ENCODE results near the gene RALGPS1. TPM values are rescaled to one million over a fixed set of nuclear protein-coding genes. Genes with fewer than 3 reads are reported as not detected.

The RALGPS1 gene
- total and polyA plus RNA-seq, 2 of the 13 experiments (the other 11 are each of a cell fraction or from before 2014, with no cell fraction given): 3.7 to 6.5 TPM

DNA sequence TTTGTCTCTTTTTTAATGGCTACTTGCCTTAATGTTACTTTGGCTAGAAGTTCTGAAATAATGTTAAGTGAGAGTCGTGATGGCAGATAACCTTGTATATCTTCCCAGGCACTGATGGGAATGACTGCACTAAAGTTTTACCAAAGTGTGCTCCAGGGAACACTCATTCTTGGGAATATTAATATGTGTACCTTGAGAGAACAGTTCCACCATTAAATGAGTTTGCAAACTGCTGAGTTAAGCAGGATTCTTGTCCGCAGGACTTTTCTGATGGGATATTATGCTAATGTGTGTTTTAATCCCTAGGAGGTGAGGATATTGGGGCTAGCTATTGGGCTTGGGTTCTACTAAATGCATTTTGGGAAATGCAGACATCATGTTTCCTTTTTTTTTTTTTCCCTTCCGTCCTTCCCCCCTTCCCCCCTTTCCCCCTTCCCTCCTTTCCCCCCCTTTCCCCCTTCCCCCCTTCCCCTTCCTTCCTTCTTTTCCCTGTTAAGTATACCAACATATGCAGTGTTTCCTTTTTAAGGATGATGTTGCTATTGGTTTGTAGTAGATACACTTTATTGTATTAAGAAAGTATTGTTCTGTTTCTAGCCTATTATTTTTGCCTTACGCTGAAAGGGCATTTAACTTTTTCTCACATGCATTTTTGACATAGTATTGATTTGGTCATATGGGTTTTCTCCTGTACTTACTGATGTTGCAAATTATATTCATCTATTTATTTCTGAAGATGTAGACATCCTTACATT, 38.6 kb upstream of the RALGPS1 start (continued):
- TF ChIP-seq, protein P1, sequence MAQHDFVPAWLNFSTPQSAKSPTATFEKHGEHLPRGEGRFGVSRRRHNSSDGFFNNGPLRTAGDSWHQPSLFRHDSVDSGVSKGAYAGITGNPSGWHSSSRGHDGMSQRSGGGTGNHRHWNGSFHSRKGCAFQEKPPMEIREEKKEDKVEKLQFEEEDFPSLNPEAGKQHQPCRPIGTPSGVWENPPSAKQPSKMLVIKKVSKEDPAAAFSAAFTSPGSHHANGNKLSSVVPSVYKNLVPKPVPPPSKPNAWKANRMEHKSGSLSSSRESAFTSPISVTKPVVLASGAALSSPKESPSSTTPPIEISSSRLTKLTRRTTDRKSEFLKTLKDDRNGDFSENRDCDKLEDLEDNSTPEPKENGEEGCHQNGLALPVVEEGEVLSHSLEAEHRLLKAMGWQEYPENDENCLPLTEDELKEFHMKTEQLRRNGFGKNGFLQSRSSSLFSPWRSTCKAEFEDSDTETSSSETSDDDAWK (CRISPR knock-in tag; IDR thresholded peaks at IDR 0.05): no peak
- TF ChIP-seq HNRNPK (IDR thresholded peaks at IDR 0.05; ENCODE audit: low read depth, low read length, poor library complexity, severe bottlenecking): peak; percentile 85
- TF ChIP-seq GABPB1 (CRISPR knock-in tag; IDR thresholded peaks at IDR 0.05): no peak
- TF ChIP-seq CHD4 (IDR thresholded peaks at IDR 0.05; ENCODE audit: borderline replicate concordance, low read length): no peak
- peak; percentile 78 for TF ChIP-seq PCBP2 (optimal IDR thresholded peaks at IDR 0.05; ENCODE audit: low read depth, low read length, poor library complexity, severe bottlenecking)
- no peak for TF ChIP-seq RBAK (CRISPR knock-in tag; IDR thresholded peaks at IDR 0.05)
- no peak for TF ChIP-seq ZNF496 (CRISPR knock-in tag; IDR thresholded peaks at IDR 0.05; ENCODE audit: insufficient replicate concordance)
- no peak for TF ChIP-seq DNMT1 (CRISPR knock-in tag; IDR thresholded peaks at IDR 0.05)
- TF ChIP-seq, protein P2, sequence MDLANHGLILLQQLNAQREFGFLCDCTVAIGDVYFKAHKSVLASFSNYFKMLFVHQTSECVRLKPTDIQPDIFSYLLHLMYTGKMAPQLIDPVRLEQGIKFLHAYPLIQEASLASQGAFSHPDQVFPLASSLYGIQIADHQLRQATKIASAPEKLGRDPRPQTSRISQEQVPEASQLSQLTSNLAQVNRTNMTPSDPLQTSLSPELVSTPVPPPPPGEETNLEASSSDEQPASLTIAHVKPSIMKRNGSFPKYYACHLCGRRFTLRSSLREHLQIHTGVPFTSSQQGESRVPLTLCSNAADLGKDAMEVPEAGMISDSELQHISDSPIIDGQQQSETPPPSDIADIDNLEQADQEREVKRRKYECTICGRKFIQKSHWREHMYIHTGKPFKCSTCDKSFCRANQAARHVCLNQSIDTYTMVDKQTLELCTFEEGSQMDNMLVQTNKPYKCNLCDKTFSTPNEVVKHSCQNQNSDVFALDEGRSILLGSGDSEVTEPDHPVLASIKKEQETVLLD (CRISPR knock-in tag; IDR thresholded peaks at IDR 0.05; ENCODE audit: low read depth): no peak
- no peak for TF ChIP-seq EP300 (IDR thresholded peaks at IDR 0.05; ENCODE audit: low read depth in 2 of 2, low read length in 2 of 2)
- TF ChIP-seq EP300 (CRISPR knock-in tag; IDR thresholded peaks at IDR 0.05; ENCODE audit: borderline replicate concordance): no peak

All from HepG2 (cell line).